MV-4-11 (cell line): ENCODE data around the gene TFB1M.
"Not testable (repeated sequence)": the region's sequence is repeated elsewhere in the genome, so short reads cannot be mapped to it uniquely, and the experiment has no call there.

Experiments
- DNase-seq: peaks from one replicate; lab custom pipeline; 2025; lab: John Stamatoyannopoulos, UW

Gene TFB1M

GRCh38 chr6:155314092-155314772 is at the start of gene TFB1M:
Gene TFB1M (minus strand): TSS chr6:155314484. CDS start chr6:155314428, 56 bp downstream.
- peak; percentile 99 for DNase-seq

GRCh38 chr6:155364021-155364420 is 49.7 kb upstream of the TFB1M start:
- peak; percentile 45 for DNase-seq

GRCh38 chr6:155362968-155363632 is 48.8 kb upstream of the TFB1M start:
- not testable (repeated sequence) for DNase-seq

- no peak for DNase-seq
Measured at GRCh38 chr6:155354167-155354566, 39.9 kb upstream of the TFB1M start.

GRCh38 chr6:155352811-155353210 is 38.5 kb upstream of the TFB1M start:
- DNase-seq: no peak

- no peak for DNase-seq
Measured at GRCh38 chr6:155352130-155352420, 37.8 kb upstream of the TFB1M start.

- DNase-seq: no peak
Measured at GRCh38 chr6:155351273-155352129, 37.2 kb upstream of the TFB1M start.

- DNase-seq: no peak
Measured at GRCh38 chr6:155349956-155350355, 35.7 kb upstream of the TFB1M start.

GRCh38 chr6:155349129-155349528 is 34.8 kb upstream of the TFB1M start:
- no peak for DNase-seq

GRCh38 chr6:155347800-155348199 is 33.5 kb upstream of the TFB1M start:
- DNase-seq: no peak

GRCh38 chr6:155346957-155347356 is 32.7 kb upstream of the TFB1M start:
- no peak for DNase-seq

- no peak for DNase-seq
Measured at GRCh38 chr6:155344341-155345006, 30.2 kb upstream of the TFB1M start.

GRCh38 chr6:155341130-155341828 is 27.0 kb upstream of the TFB1M start:
- DNase-seq: peak; percentile 69

GRCh38 chr6:155340464-155341129 is 26.3 kb upstream of the TFB1M start:
- DNase-seq: peak; percentile 29

- not testable (repeated sequence) for DNase-seq
Measured at GRCh38 chr6:155339929-155340328, 25.6 kb upstream of the TFB1M start.

- not testable (repeated sequence) for DNase-seq
Measured at GRCh38 chr6:155338237-155338636, 24.0 kb upstream of the TFB1M start.

GRCh38 chr6:155335265-155335664 is 21.0 kb upstream of the TFB1M start:
- no peak for DNase-seq

- not testable (repeated sequence) for DNase-seq
Measured at GRCh38 chr6:155334073-155334472, 19.8 kb upstream of the TFB1M start.

GRCh38 chr6:155333414-155333813 is 19.1 kb upstream of the TFB1M start:
- DNase-seq: no peak

- no peak for DNase-seq
Measured at GRCh38 chr6:155330922-155331321, 16.6 kb upstream of the TFB1M start.

- DNase-seq: no peak
Measured at GRCh38 chr6:155330133-155330734, 15.9 kb upstream of the TFB1M start.
